ENCODE results near the gene SOX13. TPM values are rescaled to one million over a fixed set of nuclear protein-coding genes. Genes with fewer than 3 reads are reported as not detected.

Gene SOX13
- total and polyA plus RNA-seq, 9 of the 15 experiments (the other 6 are each of a cell fraction or from before 2014, with no cell fraction given), result 0.03 to 0.35 (median 0.06) TPM; not detected in 5

DNA sequence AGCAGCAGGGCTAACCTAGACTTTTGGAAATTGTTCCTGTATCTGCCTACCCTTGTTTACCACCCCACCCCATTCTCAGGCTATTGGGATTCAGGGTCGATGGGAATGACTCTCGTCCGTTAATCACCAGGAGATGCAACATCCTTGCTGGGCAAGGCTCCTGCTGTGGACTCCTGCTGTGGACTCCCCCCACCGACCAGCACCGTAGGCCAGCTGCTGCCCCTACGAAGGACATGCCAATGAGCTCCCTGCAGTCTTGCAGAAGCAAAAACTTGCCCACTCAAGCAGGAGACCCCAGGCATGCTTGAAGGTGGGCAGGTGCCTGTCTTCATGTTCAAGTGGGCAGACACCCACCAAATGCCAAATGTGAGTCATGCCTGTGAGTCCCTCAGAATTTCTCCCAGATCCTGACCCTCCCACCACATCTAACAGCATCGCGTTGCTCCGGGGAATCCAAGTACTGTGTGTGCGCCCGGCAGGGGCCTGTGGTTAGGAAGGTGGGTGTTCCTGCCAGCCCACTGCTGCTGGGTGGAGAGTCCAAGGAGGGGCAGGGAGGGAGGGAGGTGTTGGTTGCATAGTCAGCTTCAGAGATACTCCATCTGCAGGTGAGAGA lies 41.7 kb upstream of the SOX13 start:
- BruUV-seq (replicated peaks), result no TSS peak
- WGBS (ENCODE audit: insufficient coverage, low coverage, missing lambda C conversion rate), result 2% methylated on average over 11 of the region's 11 CpGs
- Histone ChIP-seq H3K36me3 (ENCODE audit: control insufficient read depth, insufficient read depth, low read length) (no peaks in the 10 kb centered on the region), H3K4me2 (ENCODE audit: insufficient read depth, low read length) (no peak overlapping the region), H2AFZ (ENCODE audit: low read depth, low read length) (no peak overlapping the region), H3K9ac (ENCODE audit: insufficient read depth in 1 of 2, low read depth in 2 of 2, low read length in 2 of 2) (no peak overlapping the region; a peak in 1 of 4 replicates), H3K4me1 (replicated peaks in 1 of 2; ENCODE audit: control insufficient read depth in 2 of 2, insufficient read depth in 2 of 2, low read length in 2 of 2) (no peaks in the 10 kb centered on the region), H3K9me3 (replicated peaks; ENCODE audit: control insufficient read depth, insufficient read depth, low read depth, low read length) (no peaks in the 10 kb centered on the region), H3K27me3 (ENCODE audit: control insufficient read depth in 2 of 2, insufficient read depth in 2 of 2, low read length in 2 of 2) (peaks cover 22 to 36% of the 10 kb centered on the region in 2 experiments), H3K79me2 (ENCODE audit: control insufficient read depth, insufficient read depth, low read length) (no peaks in the 10 kb centered on the region), H4K20me1 (replicated peaks; ENCODE audit: control insufficient read depth, insufficient read depth, low read length) (no peaks in the 10 kb centered on the region), H3K9me1 (ENCODE audit: control insufficient read depth, insufficient read depth, low read length) (no peaks in the 10 kb centered on the region), H3K4me3 (no peak overlapping the region), H3K27ac (ENCODE audit: extremely low read depth, low read depth, low read length) (no peak overlapping the region)
- ATAC-seq (no peak), FAIRE-seq (no peak), DNase-seq (ENCODE audit: extremely low read depth in 1 of 4, low spot score in 3 of 4) (no peak)
- in situ Hi-C loops (cut with MboI) (no loop called here), intact Hi-C loops (cut with micrococcal nuclease) (no loop called here)
- POLR2A ChIA-PET, result interaction anchor here (0.6 to 1.0 kb wide), 2 partner anchors 8 to 360 kb away, joined by 3 read pairs; no protein-coding TSS in a partner anchor
- CTCF ChIA-PET (ENCODE audit: low intra/inter-chr PET ratio), result no interaction called here
- TF ChIP-seq PML (IDR thresholded peaks at IDR 0.05; ENCODE audit: low read length), result no peak
- no peak for TF ChIP-seq ZBED1 (IDR thresholded peaks at IDR 0.05)
- TF ChIP-seq RB1 (IDR thresholded peaks at IDR 0.05; ENCODE audit: low read depth), result no peak
- TF ChIP-seq RHOXF2B (CRISPR knock-in tag; conservative IDR thresholded peaks at IDR 0.05), result no peak
- no peak for TF ChIP-seq PHTF2 (CRISPR knock-in tag; IDR thresholded peaks at IDR 0.05)
- TF ChIP-seq EGR1 (conservative IDR thresholded peaks at IDR 0.05), result no peak
- no peak for TF ChIP-seq ZBTB1 (CRISPR knock-in tag; IDR thresholded peaks at IDR 0.05; ENCODE audit: borderline replicate concordance, low read depth)
- TF ChIP-seq, protein P1, sequence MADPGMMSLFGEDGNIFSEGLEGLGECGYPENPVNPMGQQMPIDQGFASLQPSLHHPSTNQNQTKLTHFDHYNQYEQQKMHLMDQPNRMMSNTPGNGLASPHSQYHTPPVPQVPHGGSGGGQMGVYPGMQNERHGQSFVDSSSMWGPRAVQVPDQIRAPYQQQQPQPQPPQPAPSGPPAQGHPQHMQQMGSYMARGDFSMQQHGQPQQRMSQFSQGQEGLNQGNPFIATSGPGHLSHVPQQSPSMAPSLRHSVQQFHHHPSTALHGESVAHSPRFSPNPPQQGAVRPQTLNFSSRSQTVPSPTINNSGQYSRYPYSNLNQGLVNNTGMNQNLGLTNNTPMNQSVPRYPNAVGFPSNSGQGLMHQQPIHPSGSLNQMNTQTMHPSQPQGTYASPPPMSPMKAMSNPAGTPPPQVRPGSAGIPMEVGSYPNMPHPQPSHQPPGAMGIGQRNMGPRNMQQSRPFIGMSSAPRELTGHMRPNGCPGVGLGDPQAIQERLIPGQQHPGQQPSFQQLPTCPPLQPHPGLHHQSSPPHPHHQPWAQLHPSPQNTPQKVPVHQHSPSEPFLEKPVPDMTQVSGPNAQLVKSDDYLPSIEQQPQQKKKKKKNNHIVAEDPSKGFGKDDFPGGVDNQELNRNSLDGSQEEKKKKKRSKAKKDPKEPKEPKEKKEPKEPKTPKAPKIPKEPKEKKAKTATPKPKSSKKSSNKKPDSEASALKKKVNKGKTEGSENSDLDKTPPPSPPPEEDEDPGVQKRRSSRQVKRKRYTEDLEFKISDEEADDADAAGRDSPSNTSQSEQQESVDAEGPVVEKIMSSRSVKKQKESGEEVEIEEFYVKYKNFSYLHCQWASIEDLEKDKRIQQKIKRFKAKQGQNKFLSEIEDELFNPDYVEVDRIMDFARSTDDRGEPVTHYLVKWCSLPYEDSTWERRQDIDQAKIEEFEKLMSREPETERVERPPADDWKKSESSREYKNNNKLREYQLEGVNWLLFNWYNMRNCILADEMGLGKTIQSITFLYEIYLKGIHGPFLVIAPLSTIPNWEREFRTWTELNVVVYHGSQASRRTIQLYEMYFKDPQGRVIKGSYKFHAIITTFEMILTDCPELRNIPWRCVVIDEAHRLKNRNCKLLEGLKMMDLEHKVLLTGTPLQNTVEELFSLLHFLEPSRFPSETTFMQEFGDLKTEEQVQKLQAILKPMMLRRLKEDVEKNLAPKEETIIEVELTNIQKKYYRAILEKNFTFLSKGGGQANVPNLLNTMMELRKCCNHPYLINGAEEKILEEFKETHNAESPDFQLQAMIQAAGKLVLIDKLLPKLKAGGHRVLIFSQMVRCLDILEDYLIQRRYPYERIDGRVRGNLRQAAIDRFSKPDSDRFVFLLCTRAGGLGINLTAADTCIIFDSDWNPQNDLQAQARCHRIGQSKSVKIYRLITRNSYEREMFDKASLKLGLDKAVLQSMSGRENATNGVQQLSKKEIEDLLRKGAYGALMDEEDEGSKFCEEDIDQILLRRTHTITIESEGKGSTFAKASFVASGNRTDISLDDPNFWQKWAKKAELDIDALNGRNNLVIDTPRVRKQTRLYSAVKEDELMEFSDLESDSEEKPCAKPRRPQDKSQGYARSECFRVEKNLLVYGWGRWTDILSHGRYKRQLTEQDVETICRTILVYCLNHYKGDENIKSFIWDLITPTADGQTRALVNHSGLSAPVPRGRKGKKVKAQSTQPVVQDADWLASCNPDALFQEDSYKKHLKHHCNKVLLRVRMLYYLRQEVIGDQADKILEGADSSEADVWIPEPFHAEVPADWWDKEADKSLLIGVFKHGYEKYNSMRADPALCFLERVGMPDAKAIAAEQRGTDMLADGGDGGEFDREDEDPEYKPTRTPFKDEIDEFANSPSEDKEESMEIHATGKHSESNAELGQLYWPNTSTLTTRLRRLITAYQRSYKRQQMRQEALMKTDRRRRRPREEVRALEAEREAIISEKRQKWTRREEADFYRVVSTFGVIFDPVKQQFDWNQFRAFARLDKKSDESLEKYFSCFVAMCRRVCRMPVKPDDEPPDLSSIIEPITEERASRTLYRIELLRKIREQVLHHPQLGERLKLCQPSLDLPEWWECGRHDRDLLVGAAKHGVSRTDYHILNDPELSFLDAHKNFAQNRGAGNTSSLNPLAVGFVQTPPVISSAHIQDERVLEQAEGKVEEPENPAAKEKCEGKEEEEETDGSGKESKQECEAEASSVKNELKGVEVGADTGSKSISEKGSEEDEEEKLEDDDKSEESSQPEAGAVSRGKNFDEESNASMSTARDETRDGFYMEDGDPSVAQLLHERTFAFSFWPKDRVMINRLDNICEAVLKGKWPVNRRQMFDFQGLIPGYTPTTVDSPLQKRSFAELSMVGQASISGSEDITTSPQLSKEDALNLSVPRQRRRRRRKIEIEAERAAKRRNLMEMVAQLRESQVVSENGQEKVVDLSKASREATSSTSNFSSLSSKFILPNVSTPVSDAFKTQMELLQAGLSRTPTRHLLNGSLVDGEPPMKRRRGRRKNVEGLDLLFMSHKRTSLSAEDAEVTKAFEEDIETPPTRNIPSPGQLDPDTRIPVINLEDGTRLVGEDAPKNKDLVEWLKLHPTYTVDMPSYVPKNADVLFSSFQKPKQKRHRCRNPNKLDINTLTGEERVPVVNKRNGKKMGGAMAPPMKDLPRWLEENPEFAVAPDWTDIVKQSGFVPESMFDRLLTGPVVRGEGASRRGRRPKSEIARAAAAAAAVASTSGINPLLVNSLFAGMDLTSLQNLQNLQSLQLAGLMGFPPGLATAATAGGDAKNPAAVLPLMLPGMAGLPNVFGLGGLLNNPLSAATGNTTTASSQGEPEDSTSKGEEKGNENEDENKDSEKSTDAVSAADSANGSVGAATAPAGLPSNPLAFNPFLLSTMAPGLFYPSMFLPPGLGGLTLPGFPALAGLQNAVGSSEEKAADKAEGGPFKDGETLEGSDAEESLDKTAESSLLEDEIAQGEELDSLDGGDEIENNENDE (IDR thresholded peaks at IDR 0.05; ENCODE audit: low read depth, low read length), result no peak
- TF ChIP-seq, protein P2, sequence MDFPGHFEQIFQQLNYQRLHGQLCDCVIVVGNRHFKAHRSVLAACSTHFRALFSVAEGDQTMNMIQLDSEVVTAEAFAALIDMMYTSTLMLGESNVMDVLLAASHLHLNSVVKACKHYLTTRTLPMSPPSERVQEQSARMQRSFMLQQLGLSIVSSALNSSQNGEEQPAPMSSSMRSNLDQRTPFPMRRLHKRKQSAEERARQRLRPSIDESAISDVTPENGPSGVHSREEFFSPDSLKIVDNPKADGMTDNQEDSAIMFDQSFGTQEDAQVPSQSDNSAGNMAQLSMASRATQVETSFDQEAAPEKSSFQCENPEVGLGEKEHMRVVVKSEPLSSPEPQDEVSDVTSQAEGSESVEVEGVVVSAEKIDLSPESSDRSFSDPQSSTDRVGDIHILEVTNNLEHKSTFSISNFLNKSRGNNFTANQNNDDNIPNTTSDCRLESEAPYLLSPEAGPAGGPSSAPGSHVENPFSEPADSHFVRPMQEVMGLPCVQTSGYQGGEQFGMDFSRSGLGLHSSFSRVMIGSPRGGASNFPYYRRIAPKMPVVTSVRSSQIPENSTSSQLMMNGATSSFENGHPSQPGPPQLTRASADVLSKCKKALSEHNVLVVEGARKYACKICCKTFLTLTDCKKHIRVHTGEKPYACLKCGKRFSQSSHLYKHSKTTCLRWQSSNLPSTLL (IDR thresholded peaks at IDR 0.05), result no peak
